BE2C (cell line): ENCODE measurements around the gene SKOR1.

ENCODE experiments used
- DNase-seq: peaks from one replicate; pipeline ENCODE4 v3.0.0-alpha.2; 2020
- H3K27me3 ChIP-seq: fragments of 250-450 bp; sonication (Bioruptor Pico); 2 replicates; pipeline ENCODE4 v1.5.1; 2020; ENCODE audit warnings: mild to moderate bottlenecking
- H3K36me3 ChIP-seq: fragments of 250-450 bp; sonication (Bioruptor Pico); 2 replicates; pipeline ENCODE4 v1.5.1; 2020; ENCODE audit warnings: mild to moderate bottlenecking
- H3K4me1 ChIP-seq: fragments of 250-450 bp; sonication (Bioruptor Pico); 2 replicates; pipeline ENCODE4 v1.5.1; 2020
- H3K4me3 ChIP-seq: 2 replicates; pipeline ENCODE4 v1.5.1; 2011; ENCODE audit warnings: low read depth, low read length
- H3K9me3 ChIP-seq: fragments of 250-450 bp; sonication (Bioruptor Pico); 2 replicates; pipeline ENCODE4 v1.5.1; 2020
- TF ChIP-seq, protein P1 (sequence below): IDR thresholded peaks from 2 replicates; pipeline ENCODE4 v1.5.1; 2012; ENCODE audit warnings: mild to moderate bottlenecking, low read depth, low read length

Gene SKOR1

DNA sequence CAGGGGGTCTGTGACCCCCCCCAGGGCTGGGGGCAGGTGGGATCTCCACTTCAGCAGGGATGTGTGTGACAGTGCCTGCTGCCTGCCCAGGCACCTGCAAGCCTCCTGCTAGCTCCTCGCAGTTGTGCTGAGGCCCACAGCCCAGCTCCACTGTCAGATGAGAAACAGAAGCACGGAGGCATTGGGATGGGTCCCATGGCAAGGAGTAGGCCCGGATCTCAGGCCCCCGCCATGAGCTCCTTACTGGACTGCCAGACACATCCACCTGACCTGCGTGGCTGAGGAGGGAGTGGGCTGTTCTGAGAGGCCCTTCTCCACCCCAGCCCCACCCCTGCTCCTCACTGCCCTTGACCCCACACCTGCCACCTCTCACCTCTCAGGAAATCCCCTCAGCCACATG lies 18.2 kb upstream of the SKOR1 start:
- Histone ChIP-seq H3K27me3 (peaks cover 26% of the 10 kb centered on the region), H3K4me1 (peaks cover 4% of the 10 kb centered on the region; the same call in 1 of the 2 replicates), H3K4me3 (no peak overlapping the region), H3K36me3 (no peaks in the 10 kb centered on the region), H3K9me3 (no peaks in the 10 kb centered on the region)
- TF ChIP-seq, protein P1, sequence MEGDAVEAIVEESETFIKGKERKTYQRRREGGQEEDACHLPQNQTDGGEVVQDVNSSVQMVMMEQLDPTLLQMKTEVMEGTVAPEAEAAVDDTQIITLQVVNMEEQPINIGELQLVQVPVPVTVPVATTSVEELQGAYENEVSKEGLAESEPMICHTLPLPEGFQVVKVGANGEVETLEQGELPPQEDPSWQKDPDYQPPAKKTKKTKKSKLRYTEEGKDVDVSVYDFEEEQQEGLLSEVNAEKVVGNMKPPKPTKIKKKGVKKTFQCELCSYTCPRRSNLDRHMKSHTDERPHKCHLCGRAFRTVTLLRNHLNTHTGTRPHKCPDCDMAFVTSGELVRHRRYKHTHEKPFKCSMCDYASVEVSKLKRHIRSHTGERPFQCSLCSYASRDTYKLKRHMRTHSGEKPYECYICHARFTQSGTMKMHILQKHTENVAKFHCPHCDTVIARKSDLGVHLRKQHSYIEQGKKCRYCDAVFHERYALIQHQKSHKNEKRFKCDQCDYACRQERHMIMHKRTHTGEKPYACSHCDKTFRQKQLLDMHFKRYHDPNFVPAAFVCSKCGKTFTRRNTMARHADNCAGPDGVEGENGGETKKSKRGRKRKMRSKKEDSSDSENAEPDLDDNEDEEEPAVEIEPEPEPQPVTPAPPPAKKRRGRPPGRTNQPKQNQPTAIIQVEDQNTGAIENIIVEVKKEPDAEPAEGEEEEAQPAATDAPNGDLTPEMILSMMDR, result no peak
- DNase-seq, result no peak

DNA sequence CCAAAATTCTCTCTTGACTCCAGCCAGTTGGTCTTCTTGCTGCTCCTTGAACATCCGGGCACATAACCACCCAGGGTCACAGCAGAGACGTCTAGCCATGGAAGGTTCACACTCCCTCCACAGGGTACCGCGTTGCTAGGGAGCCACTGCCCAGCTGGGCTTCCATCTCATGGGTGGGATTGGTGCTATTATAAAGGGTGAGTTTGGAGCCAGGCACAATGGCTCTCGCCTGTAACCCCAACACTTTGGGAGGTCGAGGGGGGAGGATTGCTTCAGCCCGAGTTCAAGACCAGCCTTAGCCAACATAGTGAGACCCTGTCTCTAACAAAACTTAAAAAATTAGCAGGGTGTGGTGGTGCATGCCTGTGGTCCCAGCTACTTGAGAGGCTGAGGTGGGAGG lies 17.5 kb upstream of the SKOR1 start:
- TF ChIP-seq, protein P1, result no peak
- Histone ChIP-seq H3K4me1 (peaks cover 4% of the 10 kb centered on the region; the same call in 1 of the 2 replicates), H3K27me3 (peaks cover 24% of the 10 kb centered on the region), H3K4me3 (no peak overlapping the region), H3K9me3 (no peaks in the 10 kb centered on the region), H3K36me3 (no peaks in the 10 kb centered on the region)
- DNase-seq, result no peak

DNA sequence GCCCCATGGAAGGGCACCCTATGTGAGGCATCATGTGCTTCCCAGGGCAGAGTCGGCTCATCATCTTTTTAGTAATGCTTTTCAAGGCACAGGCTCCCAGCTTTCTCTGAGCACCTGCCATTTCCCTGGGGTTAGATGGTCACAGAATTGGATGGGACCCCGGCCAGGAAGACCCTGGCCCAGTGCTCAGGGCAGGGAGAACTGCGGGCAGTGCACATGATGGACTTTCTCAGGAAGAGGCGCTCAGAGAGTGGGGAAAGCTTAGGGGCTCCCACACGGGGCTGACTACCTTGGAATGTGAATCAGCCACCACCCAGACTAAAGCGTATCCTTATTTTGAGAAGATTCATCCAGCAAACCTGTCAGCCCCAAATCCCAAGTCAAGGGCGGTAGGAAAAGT lies 16.5 kb upstream of the SKOR1 start:
- no peaks in the 10 kb centered on the region for H3K36me3 ChIP-seq
- H3K27me3 ChIP-seq, result peaks cover 19% of the 10 kb centered on the region
- TF ChIP-seq, protein P1, result no peak
- no peak overlapping the region for H3K4me3 ChIP-seq
- no peaks in the 10 kb centered on the region for H3K9me3 ChIP-seq
- peaks cover 4% of the 10 kb centered on the region; the same call in 1 of the 2 replicates for H3K4me1 ChIP-seq
- no peak for DNase-seq

DNA sequence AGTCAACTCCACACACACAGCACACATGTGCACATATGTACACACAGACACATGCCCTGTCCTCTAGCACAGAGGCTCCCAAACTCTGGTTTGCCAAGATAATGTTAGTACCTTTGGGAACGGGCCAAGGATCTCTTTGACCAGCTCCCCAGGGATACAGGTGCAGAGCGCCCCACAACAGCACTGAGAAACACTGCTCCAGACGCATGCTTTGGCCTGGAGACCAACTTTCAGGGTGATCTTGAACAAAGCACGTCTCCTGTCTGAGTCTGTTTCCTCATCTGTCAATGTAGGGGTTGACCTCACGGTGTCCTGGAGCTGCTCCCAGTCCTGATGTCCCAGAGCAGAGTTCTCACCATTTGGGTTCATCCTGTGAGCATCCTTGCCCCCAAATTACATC lies 15.9 kb upstream of the SKOR1 start:
- TF ChIP-seq, protein P1, result no peak
- no peaks in the 10 kb centered on the region for H3K9me3 ChIP-seq
- no peak overlapping the region for H3K4me3 ChIP-seq
- peaks cover 16% of the 10 kb centered on the region for H3K27me3 ChIP-seq
- no peaks in the 10 kb centered on the region for H3K36me3 ChIP-seq
- DNase-seq, result no peak
- peaks cover 3% of the 10 kb centered on the region; the same call in 1 of the 2 replicates for H3K4me1 ChIP-seq

DNA sequence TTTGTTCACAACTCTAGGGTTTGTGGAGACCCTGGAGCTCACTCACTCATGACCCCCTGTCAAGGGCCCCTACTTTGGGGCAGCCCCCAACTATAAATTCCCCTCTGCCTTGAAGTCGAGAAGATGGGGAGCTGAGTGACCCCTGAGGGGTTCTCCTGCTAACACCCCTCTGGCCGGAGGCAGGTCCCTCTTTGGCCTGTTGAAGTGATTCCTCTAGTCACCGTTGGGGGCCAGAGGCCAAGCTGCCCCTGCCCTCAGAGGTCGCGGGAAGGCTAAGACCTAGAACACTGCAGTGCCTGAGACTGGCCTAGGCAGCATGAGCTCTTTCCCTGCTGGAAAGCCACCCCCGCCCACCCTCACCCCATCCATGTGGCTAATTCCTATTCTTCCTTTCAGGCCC lies 15.4 kb upstream of the SKOR1 start:
- H3K4me3 ChIP-seq, result no peak overlapping the region
- no peaks in the 10 kb centered on the region for H3K36me3 ChIP-seq
- H3K27me3 ChIP-seq, result peaks cover 16% of the 10 kb centered on the region
- no peaks in the 10 kb centered on the region; the same call in 1 of the 2 replicates for H3K4me1 ChIP-seq
- no peak for DNase-seq
- no peaks in the 10 kb centered on the region for H3K9me3 ChIP-seq
- TF ChIP-seq, protein P1, result no peak

DNA sequence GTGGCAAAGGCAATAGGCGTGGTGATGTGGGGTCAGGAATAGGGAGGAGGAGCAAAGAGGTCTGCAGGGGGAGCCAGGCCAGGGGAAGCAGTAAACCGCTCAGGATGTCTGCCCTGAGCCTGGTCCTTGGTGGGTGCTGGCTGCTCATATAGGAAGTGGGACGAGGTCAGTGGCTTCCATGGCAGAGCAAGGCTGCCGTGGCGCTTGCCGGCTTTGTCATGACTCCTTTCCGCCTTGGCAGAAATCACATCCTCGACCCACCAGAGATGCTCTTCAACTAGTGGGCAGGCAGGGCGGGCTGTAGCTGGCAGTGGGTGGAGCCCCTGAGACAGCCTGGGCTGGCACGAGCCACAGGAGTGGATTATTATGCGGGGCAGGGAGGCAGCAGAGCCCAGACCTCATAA lies 13.1 kb upstream of the SKOR1 start:
- Histone ChIP-seq H3K27me3 (peaks cover 20% of the 10 kb centered on the region), H3K9me3 (peaks cover 3% of the 10 kb centered on the region), H3K4me1 (no peaks in the 10 kb centered on the region), H3K4me3 (no peak overlapping the region), H3K36me3 (no peaks in the 10 kb centered on the region)
- no peak for DNase-seq
- TF ChIP-seq, protein P1, result no peak
